DND-41 (cell line): ENCODE results near the gene PLA2G4E.

Experiments
- ATAC-seq: fragments of 200-7000 bp; cut with Tn5 transposase; 3 replicates; pipeline ENCODE4 v1.9.1; 2021; ENCODE audit warnings: low read depth; ENCODE audit not compliant: insufficient read depth
- DNase-seq: peaks from one replicate; pipeline ENCODE4 v3.0.0-alpha.2; 2020
- H2AFZ ChIP-seq: 2 replicates; pipeline ENCODE4 v1.6.0; 2012; ENCODE audit warnings: low read depth, low read length
- H3K27ac ChIP-seq: 2 replicates; pipeline ENCODE4 v1.5.1; 2012; ENCODE audit warnings: low read length, inconsistent platforms
- H3K27me3 ChIP-seq: fragments of 200-600 bp; sonication (generic); 2 replicates; pipeline ENCODE4 v1.6.0; 2012; ENCODE audit warnings: low read length, mild to moderate bottlenecking, inconsistent platforms; ENCODE audit not compliant: insufficient read depth, poor library complexity
- H3K36me3 ChIP-seq: 2 replicates; pipeline ENCODE4 v1.5.1; 2012; ENCODE audit warnings: low read length, inconsistent platforms; ENCODE audit not compliant: insufficient read depth
- H3K4me1 ChIP-seq: 2 replicates; pipeline ENCODE4 v1.5.1; 2012; ENCODE audit warnings: mild to moderate bottlenecking, low read length; ENCODE audit not compliant: insufficient read depth
- H3K4me2 ChIP-seq: 2 replicates; pipeline ENCODE4 v1.6.0; 2012; ENCODE audit warnings: mild to moderate bottlenecking, moderate library complexity, low read length, inconsistent platforms; ENCODE audit not compliant: insufficient read depth
- H3K4me3 ChIP-seq, 2 experiments: fragments of 200-600 bp in 1 of 2; shearing (Covaris generic) in 1 of 2; 2 replicates each; pipeline ENCODE4 v1.5.1; 2012 to 2016; ENCODE audit warnings: inconsistent platforms in 2 of 2, low read length in 2 of 2, mild to moderate bottlenecking in 2 of 2, low read depth in 1 of 2, moderate library complexity in 1 of 2
- H3K79me2 ChIP-seq: 2 replicates; pipeline ENCODE4 v1.6.0; 2012; ENCODE audit warnings: low read length, inconsistent platforms; ENCODE audit not compliant: insufficient read depth
- H3K9ac ChIP-seq: 2 replicates; pipeline ENCODE4 v1.6.0; 2012; ENCODE audit warnings: low read depth, mild to moderate bottlenecking, inconsistent platforms, low read length, moderate library complexity
- H3K9me3 ChIP-seq: 2 replicates; pipeline ENCODE4 v1.5.1; 2012; ENCODE audit warnings: low read length, moderate library complexity, mild to moderate bottlenecking, inconsistent platforms; ENCODE audit not compliant: insufficient read depth, severe bottlenecking
- H4K20me1 ChIP-seq: 2 replicates; pipeline ENCODE4 v1.6.0; 2012; ENCODE audit warnings: low read length; ENCODE audit not compliant: insufficient read depth
- CTCF ChIP-seq: IDR thresholded peaks from 2 replicates; pipeline ENCODE4 v1.5.1; 2012; ENCODE audit warnings: borderline replicate concordance, low read length, moderate library complexity, mild to moderate bottlenecking; ENCODE audit not compliant: poor library complexity, severe bottlenecking; ENCODE audit errors: extremely low read depth
- EZH2 ChIP-seq: IDR thresholded peaks from 3 replicates; pipeline ENCODE4 v1.6.1; 2012; ENCODE audit warnings: borderline replicate concordance, low read depth, mild to moderate bottlenecking, moderate library complexity, low read length, inconsistent platforms; ENCODE audit not compliant: severe bottlenecking

Gene PLA2G4E

GRCh38 chr15:41966414-41966812, 54.4 kb downstream of the PLA2G4E start:
- TF ChIP-seq EZH2 (no peak), CTCF (no peak)
- Histone ChIP-seq H3K27me3 (peaks cover 7% of the 10 kb centered on the region), H3K4me1 (peaks cover 7% of the 10 kb centered on the region), H4K20me1 (no peaks in the 10 kb centered on the region), H3K4me2 (no peak overlapping the region), H2AFZ (no peak overlapping the region), H3K4me3 (no peak overlapping the region), H3K36me3 (no peaks in the 10 kb centered on the region), H3K79me2 (no peaks in the 10 kb centered on the region), H3K9ac (no peak overlapping the region), H3K9me3 (no peaks in the 10 kb centered on the region), H3K27ac (no peak overlapping the region)
- no peak for ATAC-seq
- DNase-seq: no peak

GRCh38 chr15:41965441-41966413, 55.1 kb downstream of the PLA2G4E start:
- DNase-seq: no peak
- Histone ChIP-seq H3K4me3 (no peak overlapping the region), H3K27ac (no peak overlapping the region), H3K36me3 (no peaks in the 10 kb centered on the region), H2AFZ (no peak overlapping the region), H3K9ac (no peak overlapping the region), H3K27me3 (peaks cover under 1% of the 10 kb centered on the region), H3K4me2 (no peak overlapping the region), H3K4me1 (0 out of 2 replicates have a peak, but pooled peaks cover under 1% of the 10 kb centered on the region), H3K9me3 (no peaks in the 10 kb centered on the region), H4K20me1 (no peaks in the 10 kb centered on the region), H3K79me2 (no peaks in the 10 kb centered on the region)
- no peak for ATAC-seq
- no peak for TF ChIP-seq CTCF
- TF ChIP-seq EZH2: no peak

GRCh38 chr15:41961595-41962202, 59.1 kb downstream of the PLA2G4E start:
- ATAC-seq (no peak), DNase-seq (no peak)
- H4K20me1 ChIP-seq: no peaks in the 10 kb centered on the region
- no peak overlapping the region for H3K4me3 ChIP-seq
- H3K9me3 ChIP-seq: no peaks in the 10 kb centered on the region
- TF ChIP-seq CTCF (no peak), EZH2 (no peak)
- no peaks in the 10 kb centered on the region for H3K4me1 ChIP-seq
- no peak overlapping the region for H3K9ac ChIP-seq
- no peaks in the 10 kb centered on the region for H3K79me2 ChIP-seq
- H3K36me3 ChIP-seq: no peaks in the 10 kb centered on the region
- no peaks in the 10 kb centered on the region for H3K27me3 ChIP-seq
- H3K4me2 ChIP-seq: no peak overlapping the region
- no peak overlapping the region for H2AFZ ChIP-seq
- no peak overlapping the region for H3K27ac ChIP-seq
